Measurements from ENCODE around the gene LIME1.
"Not testable (repeated sequence)": the region's sequence is repeated elsewhere in the genome, so short reads cannot be mapped to it uniquely, and the experiment has no call there.

Gene LIME1

GRCh38 chr20:63766695-63767426 lies 30.4 kb downstream of the LIME1 start:
- H3K4me3 ChIP-seq (ENCODE audit: low read depth, low read length): no peak overlapping the region
- no peak for DNase-seq (ENCODE audit: low read depth)

GRCh38 chr20:63767456-63767855 lies 31.0 kb downstream of the LIME1 start:
- DNase-seq (ENCODE audit: low read depth): no peak
- no peak overlapping the region for H3K4me3 ChIP-seq (ENCODE audit: low read depth, low read length)

- no peak for DNase-seq (ENCODE audit: low read depth)
Measured at GRCh38 chr20:63767886-63768285, 31.4 kb downstream of the LIME1 start.

GRCh38 chr20:63768591-63769515 lies 32.4 kb downstream of the LIME1 start:
- H3K4me3 ChIP-seq (ENCODE audit: low read depth, low read length): no peak overlapping the region
- DNase-seq (ENCODE audit: low read depth): no peak

More at GRCh38 chr20:63767886-63768285, 31.4 kb downstream of the LIME1 start:
- no peak overlapping the region for H3K4me3 ChIP-seq (ENCODE audit: low read depth, low read length)

- no peak overlapping the region for H3K4me3 ChIP-seq (ENCODE audit: low read depth, low read length)
- no peak for DNase-seq (ENCODE audit: low read depth)
Measured at GRCh38 chr20:63769891-63770474, 33.5 kb downstream of the LIME1 start.

GRCh38 chr20:63771046-63771707 lies 34.7 kb downstream of the LIME1 start:
- no peak for DNase-seq (ENCODE audit: low read depth)
- no peak overlapping the region for H3K4me3 ChIP-seq (ENCODE audit: low read depth, low read length)

GRCh38 chr20:63772781-63773518 lies 36.5 kb downstream of the LIME1 start:
- DNase-seq (ENCODE audit: low read depth): no peak
- H3K4me3 ChIP-seq (ENCODE audit: low read depth, low read length): no peak overlapping the region

- DNase-seq (ENCODE audit: low read depth): no peak
- no peak overlapping the region for H3K4me3 ChIP-seq (ENCODE audit: low read depth, low read length)
Measured at GRCh38 chr20:63773571-63774241, 37.2 kb downstream of the LIME1 start.

- H3K4me3 ChIP-seq (ENCODE audit: low read depth, low read length): no peak overlapping the region
- DNase-seq (ENCODE audit: low read depth): no peak
Measured at GRCh38 chr20:63774306-63774705, 37.8 kb downstream of the LIME1 start.

GRCh38 chr20:63775096-63775978 lies 38.9 kb downstream of the LIME1 start:
- DNase-seq (ENCODE audit: low read depth): no peak
- H3K4me3 ChIP-seq (ENCODE audit: low read depth, low read length): peak overlapping the region; percentile 28

- H3K4me3 ChIP-seq (ENCODE audit: low read depth, low read length); DNase-seq (ENCODE audit: low read depth): not testable (repeated sequence)
Measured at GRCh38 chr20:63776875-63777274, 40.4 kb downstream of the LIME1 start.

- no peak for DNase-seq (ENCODE audit: low read depth)
Measured at GRCh38 chr20:63777614-63778013, 41.1 kb downstream of the LIME1 start.

GRCh38 chr20:63778034-63778752 lies 41.7 kb downstream of the LIME1 start:
- no peak for DNase-seq (ENCODE audit: low read depth)

More at GRCh38 chr20:63777614-63778013, 41.1 kb downstream of the LIME1 start:
- H3K4me3 ChIP-seq (ENCODE audit: low read depth, low read length): no peak overlapping the region

GRCh38 chr20:63778857-63779256 lies 42.4 kb downstream of the LIME1 start:
- no peak overlapping the region for H3K4me3 ChIP-seq (ENCODE audit: low read depth, low read length)
- DNase-seq (ENCODE audit: low read depth): no peak

More at GRCh38 chr20:63778034-63778752, 41.7 kb downstream of the LIME1 start:
- no peak overlapping the region for H3K4me3 ChIP-seq (ENCODE audit: low read depth, low read length)

- DNase-seq (ENCODE audit: low read depth): no peak
- no peak overlapping the region for H3K4me3 ChIP-seq (ENCODE audit: low read depth, low read length)
Measured at GRCh38 chr20:63781181-63781580, 44.7 kb downstream of the LIME1 start.

GRCh38 chr20:63782051-63782471 lies 45.6 kb downstream of the LIME1 start:
- H3K4me3 ChIP-seq (ENCODE audit: low read depth, low read length): no peak overlapping the region
- DNase-seq (ENCODE audit: low read depth): no peak

GRCh38 chr20:63782521-63782971 lies 46.1 kb downstream of the LIME1 start:
- H3K4me3 ChIP-seq (ENCODE audit: low read depth, low read length): no peak overlapping the region
- DNase-seq (ENCODE audit: low read depth): no peak

Measured in skeletal muscle cell (primary cell).